ENCODE measurements around the gene GUCA2A.

Gene GUCA2A

DNA sequence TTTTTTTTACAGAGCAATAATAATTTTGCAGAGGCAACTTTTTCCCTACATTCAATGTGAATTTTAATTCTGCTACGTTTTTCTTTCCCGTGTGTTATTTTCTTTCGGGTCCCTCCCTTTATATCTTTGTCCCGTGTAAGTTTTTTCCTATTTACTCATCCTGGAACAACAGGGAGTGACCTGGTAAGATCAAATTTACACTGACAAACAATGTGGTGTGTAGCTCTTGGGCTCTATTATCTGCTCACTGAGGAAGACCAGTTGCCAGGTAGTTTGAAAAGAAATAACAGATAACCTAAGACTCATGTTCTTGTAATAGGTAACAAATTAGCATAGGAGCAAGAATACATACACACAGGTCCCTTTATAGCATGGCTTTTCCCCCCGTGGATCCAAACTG, 33.7 kb upstream of the GUCA2A start:
- H2AK5ac ChIP-seq (ENCODE audit: low read depth, low read length), result no peak overlapping the region
- no peak overlapping the region for H3K9ac ChIP-seq (ENCODE audit: low read depth, low read length, poor library complexity)
- no peak overlapping the region for H2BK5ac ChIP-seq (ENCODE audit: low read length)
- no peak overlapping the region for H3K23ac ChIP-seq (ENCODE audit: low read depth, low read length, poor library complexity)
- no peak overlapping the region for H3K4me2 ChIP-seq (ENCODE audit: insufficient read depth, low read length, poor library complexity, severe bottlenecking)
- no peak for DNase-seq (ENCODE audit: low spot score)
- no peak overlapping the region for H2BK12ac ChIP-seq (ENCODE audit: low read length)
- no peak overlapping the region for H4K8ac ChIP-seq (ENCODE audit: low read depth, low read length)
- no peak overlapping the region for H3K27ac ChIP-seq (replicated peaks; ENCODE audit: low read length)
- H3K27me3 ChIP-seq (ENCODE audit: control insufficient read depth in 3 of 3, insufficient read depth in 3 of 3, low read depth in 1 of 3, low read length in 3 of 3), result no peaks in the 10 kb centered on the region
- no peak overlapping the region for H3K4ac ChIP-seq (ENCODE audit: low read length)
- no peak overlapping the region for H2BK15ac ChIP-seq (ENCODE audit: low read length)
- no peak overlapping the region for H3K4me3 ChIP-seq (ENCODE audit: low read length in 2 of 2)
- H3K79me1 ChIP-seq (ENCODE audit: low read depth, low read length), result no peaks in the 10 kb centered on the region
- peaks cover 7 to 85% of the 10 kb centered on the region in 2 donors for H3K36me3 ChIP-seq (replicated peaks in 1 of 2; ENCODE audit: control insufficient read depth in 2 of 2, insufficient read depth in 2 of 2, low read length in 2 of 2)
- H2BK120ac ChIP-seq (ENCODE audit: low read depth, low read length), result no peak overlapping the region
- H4K91ac ChIP-seq (ENCODE audit: low read depth, low read length, poor library complexity), result no peak overlapping the region
- no peak overlapping the region for H3K14ac ChIP-seq (ENCODE audit: low read length)
- H3K9me3 ChIP-seq (replicated peaks in 1 of 2; ENCODE audit: control insufficient read depth in 2 of 2, insufficient read depth in 1 of 2, low read depth in 1 of 2, low read length in 2 of 2), result peaks cover 0 to 13% of the 10 kb centered on the region in 2 donors
- no peak overlapping the region for H2AFZ ChIP-seq (ENCODE audit: low read length)
- no CpG with 5 or more reads among the region's 5 CpGs for WGBS, 2 donors (ENCODE audit: extremely low coverage in 2 of 2, insufficient read length in 2 of 2, insufficient replicate concordance in 1 of 2)
- no peaks in the 10 kb centered on the region for H3K4me1 ChIP-seq (ENCODE audit: control insufficient read depth in 2 of 2, insufficient read depth in 1 of 2, low read depth in 1 of 2, low read length in 2 of 2)
- H3K18ac ChIP-seq (ENCODE audit: low read length), result no peak overlapping the region

DNA sequence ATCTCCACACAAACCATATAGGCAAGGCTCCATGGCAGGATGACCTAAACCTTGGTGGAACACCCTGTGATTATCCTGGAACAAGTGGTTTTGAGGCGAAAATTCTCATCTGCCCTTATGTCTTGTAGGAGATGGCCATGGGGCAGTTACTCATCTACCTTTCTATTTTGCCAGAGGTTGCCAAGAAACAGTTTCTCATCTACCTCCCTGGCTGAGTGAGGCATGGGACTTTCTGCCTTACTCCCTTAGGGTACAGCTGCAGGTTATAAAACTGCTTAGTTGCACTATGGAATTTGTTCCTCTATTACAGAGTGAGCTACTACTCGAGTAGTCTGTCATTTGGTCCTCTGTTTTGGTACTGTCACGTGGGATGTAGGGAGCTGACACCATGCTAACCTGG, 31.3 kb upstream of the GUCA2A start:
- no CpG with 5 or more reads among the region's 3 CpGs for WGBS, 2 donors (ENCODE audit: extremely low coverage in 2 of 2, insufficient read length in 2 of 2, insufficient replicate concordance in 1 of 2)
- DNase-seq (ENCODE audit: low spot score), result no peak
- H3K14ac ChIP-seq (ENCODE audit: low read length), result no peak overlapping the region

DNA sequence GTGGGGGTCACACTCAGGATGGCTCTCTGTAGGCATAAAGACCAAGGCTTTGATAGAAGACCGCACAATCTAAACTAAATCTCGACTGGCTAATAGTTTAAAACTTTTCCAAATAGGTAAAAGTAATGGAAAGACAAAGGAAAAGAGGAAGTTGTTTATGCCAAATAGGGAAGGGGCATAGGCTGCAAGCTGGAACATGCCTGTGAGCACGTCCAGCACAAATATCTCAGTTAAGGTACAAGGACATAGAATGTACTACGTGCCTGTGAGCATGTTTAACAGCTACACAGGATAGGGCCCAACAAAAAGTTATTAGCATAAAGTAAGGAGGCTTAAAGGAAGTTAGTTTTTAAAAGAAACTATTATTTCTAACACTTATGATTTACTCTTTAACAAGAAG, 27.6 kb upstream of the GUCA2A start:
- no peak overlapping the region for H4K8ac ChIP-seq (ENCODE audit: low read depth, low read length)
- H3K4me1 ChIP-seq (ENCODE audit: control insufficient read depth in 2 of 2, insufficient read depth in 1 of 2, low read depth in 1 of 2, low read length in 2 of 2), result no peaks in the 10 kb centered on the region
- no peak overlapping the region for H2BK120ac ChIP-seq (ENCODE audit: low read depth, low read length)
- H2AFZ ChIP-seq (ENCODE audit: low read length), result no peak overlapping the region
- no peak for DNase-seq (ENCODE audit: low spot score)
- H2BK15ac ChIP-seq (ENCODE audit: low read length), result no peak overlapping the region
- no peak overlapping the region for H3K27ac ChIP-seq (replicated peaks; ENCODE audit: low read length)
- no peak overlapping the region for H3K4me3 ChIP-seq (ENCODE audit: low read length in 2 of 2)
- no CpG with 5 or more reads among the region's 4 CpGs for WGBS, 2 donors (ENCODE audit: extremely low coverage in 2 of 2, insufficient read length in 2 of 2, insufficient replicate concordance in 1 of 2)
- no peak overlapping the region for H3K4ac ChIP-seq (ENCODE audit: low read length)
- no peak overlapping the region for H3K9ac ChIP-seq (ENCODE audit: low read depth, low read length, poor library complexity)
- no peak overlapping the region for H3K4me2 ChIP-seq (ENCODE audit: insufficient read depth, low read length, poor library complexity, severe bottlenecking)
- H3K18ac ChIP-seq (ENCODE audit: low read length), result no peak overlapping the region
- H3K23ac ChIP-seq (ENCODE audit: low read depth, low read length, poor library complexity), result no peak overlapping the region
- no peak overlapping the region for H2BK12ac ChIP-seq (ENCODE audit: low read length)
- H2BK5ac ChIP-seq (ENCODE audit: low read length), result no peak overlapping the region
- H3K27me3 ChIP-seq (ENCODE audit: control insufficient read depth in 3 of 3, insufficient read depth in 3 of 3, low read depth in 1 of 3, low read length in 3 of 3), result no peaks in the 10 kb centered on the region
- no peak overlapping the region for H4K91ac ChIP-seq (ENCODE audit: low read depth, low read length, poor library complexity)
- H3K9me3 ChIP-seq (replicated peaks in 1 of 2; ENCODE audit: control insufficient read depth in 2 of 2, insufficient read depth in 1 of 2, low read depth in 1 of 2, low read length in 2 of 2), result no peaks in the 10 kb centered on the region
- H3K36me3 ChIP-seq (replicated peaks in 1 of 2; ENCODE audit: control insufficient read depth in 2 of 2, insufficient read depth in 2 of 2, low read length in 2 of 2), result peaks cover 13 to 95% of the 10 kb centered on the region in 2 donors
- no peak overlapping the region for H2AK5ac ChIP-seq (ENCODE audit: low read depth, low read length)
- H3K79me1 ChIP-seq (ENCODE audit: low read depth, low read length), result no peaks in the 10 kb centered on the region
- H3K14ac ChIP-seq (ENCODE audit: low read length), result no peak overlapping the region

More for the DNA sequence above, 31.3 kb upstream of the GUCA2A start:
- Histone ChIP-seq H2AFZ (ENCODE audit: low read length) (no peak overlapping the region), H3K79me1 (ENCODE audit: low read depth, low read length) (no peaks in the 10 kb centered on the region), H2BK12ac (ENCODE audit: low read length) (no peak overlapping the region), H3K23ac (ENCODE audit: low read depth, low read length, poor library complexity) (no peak overlapping the region), H3K9ac (ENCODE audit: low read depth, low read length, poor library complexity) (no peak overlapping the region), H2BK15ac (ENCODE audit: low read length) (no peak overlapping the region), H3K4me1 (ENCODE audit: control insufficient read depth in 2 of 2, insufficient read depth in 1 of 2, low read depth in 1 of 2, low read length in 2 of 2) (no peaks in the 10 kb centered on the region), H3K27me3 (ENCODE audit: control insufficient read depth in 3 of 3, insufficient read depth in 3 of 3, low read depth in 1 of 3, low read length in 3 of 3) (no peaks in the 10 kb centered on the region), H3K18ac (ENCODE audit: low read length) (no peak overlapping the region), H2BK5ac (ENCODE audit: low read length) (no peak overlapping the region), H3K36me3 (replicated peaks in 1 of 2; ENCODE audit: control insufficient read depth in 2 of 2, insufficient read depth in 2 of 2, low read length in 2 of 2) (peaks cover 12 to 85% of the 10 kb centered on the region in 2 donors), H2BK120ac (ENCODE audit: low read depth, low read length) (no peak overlapping the region), H2AK5ac (ENCODE audit: low read depth, low read length) (no peak overlapping the region), H3K4ac (ENCODE audit: low read length) (no peak overlapping the region), H3K4me3 (ENCODE audit: low read length in 2 of 2) (no peak overlapping the region), H3K9me3 (replicated peaks in 1 of 2; ENCODE audit: control insufficient read depth in 2 of 2, insufficient read depth in 1 of 2, low read depth in 1 of 2, low read length in 2 of 2) (no peaks in the 10 kb centered on the region), H3K27ac (replicated peaks; ENCODE audit: low read length) (no peak overlapping the region), H4K91ac (ENCODE audit: low read depth, low read length, poor library complexity) (no peak overlapping the region), H3K4me2 (ENCODE audit: insufficient read depth, low read length, poor library complexity, severe bottlenecking) (no peak overlapping the region), H4K8ac (ENCODE audit: low read depth, low read length) (no peak overlapping the region)

DNA sequence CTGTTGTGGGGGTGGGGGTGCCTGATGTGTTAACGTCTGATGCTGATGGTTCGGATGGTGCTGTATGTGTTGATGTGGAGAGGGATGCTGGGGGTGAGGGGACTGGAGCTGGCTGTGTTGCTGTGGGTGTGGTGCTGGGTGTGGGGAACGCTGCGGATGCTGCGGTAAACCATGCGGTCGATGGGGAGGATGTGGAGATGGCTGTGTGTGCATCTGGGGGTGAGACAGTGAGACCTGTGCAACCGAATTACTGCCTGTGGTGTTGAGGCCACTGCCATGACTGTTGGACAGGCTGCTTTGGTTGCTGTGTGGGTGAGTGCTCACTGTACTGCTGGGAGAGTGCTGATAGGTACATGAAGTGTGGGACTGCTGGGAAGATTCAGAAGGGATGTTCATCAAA, 26.8 kb upstream of the GUCA2A start:
- no peak overlapping the region for H3K4me2 ChIP-seq (ENCODE audit: insufficient read depth, low read length, poor library complexity, severe bottlenecking)
- peak overlapping the region; percentile 82 for H3K23ac ChIP-seq (ENCODE audit: low read depth, low read length, poor library complexity)
- no peaks in the 10 kb centered on the region for H3K4me1 ChIP-seq (ENCODE audit: control insufficient read depth in 2 of 2, insufficient read depth in 1 of 2, low read depth in 1 of 2, low read length in 2 of 2)
- peak overlapping the region in 1 of 2 donors; percentile 41 for H3K4me3 ChIP-seq (ENCODE audit: low read length in 2 of 2)
- H3K79me1 ChIP-seq (ENCODE audit: low read depth, low read length), result no peaks in the 10 kb centered on the region
- no peak overlapping the region for H3K27ac ChIP-seq (replicated peaks; ENCODE audit: low read length)
- H2BK12ac ChIP-seq (ENCODE audit: low read length), result no peak overlapping the region
- no peak overlapping the region for H4K91ac ChIP-seq (ENCODE audit: low read depth, low read length, poor library complexity)
- peak overlapping the region; percentile 75 for H3K14ac ChIP-seq (ENCODE audit: low read length)
- no peak for DNase-seq (ENCODE audit: low spot score)
- H2BK120ac ChIP-seq (ENCODE audit: low read depth, low read length), result no peak overlapping the region
- H4K8ac ChIP-seq (ENCODE audit: low read depth, low read length), result no peak overlapping the region
- H2AK5ac ChIP-seq (ENCODE audit: low read depth, low read length), result no peak overlapping the region
- peak overlapping the region; percentile 19 for H2BK5ac ChIP-seq (ENCODE audit: low read length)
- no peaks in the 10 kb centered on the region for H3K27me3 ChIP-seq (ENCODE audit: control insufficient read depth in 3 of 3, insufficient read depth in 3 of 3, low read depth in 1 of 3, low read length in 3 of 3)
- H3K4ac ChIP-seq (ENCODE audit: low read length), result no peak overlapping the region
- no peak overlapping the region for H2BK15ac ChIP-seq (ENCODE audit: low read length)
- WGBS, 2 donors (ENCODE audit: extremely low coverage in 2 of 2, insufficient read length in 2 of 2, insufficient replicate concordance in 1 of 2), result no CpG with 5 or more reads among the region's 8 CpGs
- no peaks in the 10 kb centered on the region for H3K9me3 ChIP-seq (replicated peaks in 1 of 2; ENCODE audit: control insufficient read depth in 2 of 2, insufficient read depth in 1 of 2, low read depth in 1 of 2, low read length in 2 of 2)
- H3K36me3 ChIP-seq (replicated peaks in 1 of 2; ENCODE audit: control insufficient read depth in 2 of 2, insufficient read depth in 2 of 2, low read length in 2 of 2), result peaks cover 13 to 95% of the 10 kb centered on the region in 2 donors
- no peak overlapping the region for H3K9ac ChIP-seq (ENCODE audit: low read depth, low read length, poor library complexity)
- no peak overlapping the region for H2AFZ ChIP-seq (ENCODE audit: low read length)
- no peak overlapping the region for H3K18ac ChIP-seq (ENCODE audit: low read length)
